ENCODE results near the gene APOBEC2. TPM values are rescaled to one million over a fixed set of nuclear protein-coding genes. Genes with fewer than 3 reads are reported as not detected.

The APOBEC2 gene
- total and polyA plus RNA-seq, 2 of the 13 experiments (the other 11 are each of a cell fraction or from before 2014, with no cell fraction given) = 0.09 TPM; not detected in 1

DNA sequence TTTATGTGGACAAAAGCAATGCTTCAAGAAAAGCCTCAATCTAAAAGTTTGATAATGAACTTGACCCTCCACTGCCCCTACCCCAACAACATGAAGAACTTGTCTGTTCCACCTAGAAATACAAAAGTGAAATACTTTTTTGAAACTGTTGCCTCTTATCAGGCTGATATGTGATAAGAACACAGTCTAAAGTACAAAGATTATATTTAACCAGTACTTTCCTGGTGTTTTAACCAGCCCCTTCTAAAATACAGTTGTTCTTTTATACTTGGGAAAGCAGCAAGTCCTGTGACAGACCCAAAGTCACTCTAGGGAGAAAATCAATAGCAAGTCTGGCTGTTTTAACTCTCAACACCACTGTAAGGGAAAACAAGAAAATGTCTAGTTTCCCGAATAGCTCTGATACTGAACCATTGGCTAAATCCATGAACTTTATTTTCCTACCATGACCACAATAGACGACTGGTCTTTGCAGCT is 12.6 kb downstream of the APOBEC2 start (continued):
- TF ChIP-seq, protein P1, sequence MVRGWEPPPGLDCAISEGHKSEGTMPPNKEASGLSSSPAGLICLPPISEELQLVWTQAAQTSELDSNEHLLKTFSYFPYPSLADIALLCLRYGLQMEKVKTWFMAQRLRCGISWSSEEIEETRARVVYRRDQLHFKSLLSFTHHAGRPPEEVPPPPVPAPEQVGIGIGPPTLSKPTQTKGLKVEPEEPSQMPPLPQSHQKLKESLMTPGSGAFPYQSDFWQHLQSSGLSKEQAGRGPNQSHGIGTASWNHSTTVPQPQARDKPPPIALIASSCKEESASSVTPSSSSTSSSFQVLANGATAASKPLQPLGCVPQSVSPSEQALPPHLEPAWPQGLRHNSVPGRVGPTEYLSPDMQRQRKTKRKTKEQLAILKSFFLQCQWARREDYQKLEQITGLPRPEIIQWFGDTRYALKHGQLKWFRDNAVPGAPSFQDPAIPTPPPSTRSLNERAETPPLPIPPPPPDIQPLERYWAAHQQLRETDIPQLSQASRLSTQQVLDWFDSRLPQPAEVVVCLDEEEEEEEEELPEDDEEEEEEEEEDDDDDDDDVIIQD (CRISPR knock-in tag; IDR thresholded peaks at IDR 0.05; ENCODE audit: low read depth) = peak; percentile 55; the same call in 1 of the 2 replicates
- TF ChIP-seq, protein P2, sequence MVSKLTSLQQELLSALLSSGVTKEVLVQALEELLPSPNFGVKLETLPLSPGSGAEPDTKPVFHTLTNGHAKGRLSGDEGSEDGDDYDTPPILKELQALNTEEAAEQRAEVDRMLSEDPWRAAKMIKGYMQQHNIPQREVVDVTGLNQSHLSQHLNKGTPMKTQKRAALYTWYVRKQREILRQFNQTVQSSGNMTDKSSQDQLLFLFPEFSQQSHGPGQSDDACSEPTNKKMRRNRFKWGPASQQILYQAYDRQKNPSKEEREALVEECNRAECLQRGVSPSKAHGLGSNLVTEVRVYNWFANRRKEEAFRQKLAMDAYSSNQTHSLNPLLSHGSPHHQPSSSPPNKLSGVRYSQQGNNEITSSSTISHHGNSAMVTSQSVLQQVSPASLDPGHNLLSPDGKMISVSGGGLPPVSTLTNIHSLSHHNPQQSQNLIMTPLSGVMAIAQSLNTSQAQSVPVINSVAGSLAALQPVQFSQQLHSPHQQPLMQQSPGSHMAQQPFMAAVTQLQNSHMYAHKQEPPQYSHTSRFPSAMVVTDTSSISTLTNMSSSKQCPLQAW (CRISPR knock-in tag; IDR thresholded peaks at IDR 0.05) = no peak
- TF ChIP-seq IRF1 (CRISPR knock-in tag; IDR thresholded peaks at IDR 0.05; ENCODE audit: low read depth) (no peak), NKX3-1 (CRISPR knock-in tag; IDR thresholded peaks at IDR 0.05) (peak; percentile 59; the same call in 1 of the 2 replicates), GMEB2 (CRISPR knock-in tag; IDR thresholded peaks at IDR 0.05; ENCODE audit: low read depth) (0 out of 2 replicates have a peak, but pooled peaks have one; percentile 38), ZNF143 (CRISPR knock-in tag; IDR thresholded peaks at IDR 0.05) (no peak), HMGXB3 (CRISPR knock-in tag; IDR thresholded peaks at IDR 0.05; ENCODE audit: borderline replicate concordance) (no peak)
- TF ChIP-seq, protein P3, sequence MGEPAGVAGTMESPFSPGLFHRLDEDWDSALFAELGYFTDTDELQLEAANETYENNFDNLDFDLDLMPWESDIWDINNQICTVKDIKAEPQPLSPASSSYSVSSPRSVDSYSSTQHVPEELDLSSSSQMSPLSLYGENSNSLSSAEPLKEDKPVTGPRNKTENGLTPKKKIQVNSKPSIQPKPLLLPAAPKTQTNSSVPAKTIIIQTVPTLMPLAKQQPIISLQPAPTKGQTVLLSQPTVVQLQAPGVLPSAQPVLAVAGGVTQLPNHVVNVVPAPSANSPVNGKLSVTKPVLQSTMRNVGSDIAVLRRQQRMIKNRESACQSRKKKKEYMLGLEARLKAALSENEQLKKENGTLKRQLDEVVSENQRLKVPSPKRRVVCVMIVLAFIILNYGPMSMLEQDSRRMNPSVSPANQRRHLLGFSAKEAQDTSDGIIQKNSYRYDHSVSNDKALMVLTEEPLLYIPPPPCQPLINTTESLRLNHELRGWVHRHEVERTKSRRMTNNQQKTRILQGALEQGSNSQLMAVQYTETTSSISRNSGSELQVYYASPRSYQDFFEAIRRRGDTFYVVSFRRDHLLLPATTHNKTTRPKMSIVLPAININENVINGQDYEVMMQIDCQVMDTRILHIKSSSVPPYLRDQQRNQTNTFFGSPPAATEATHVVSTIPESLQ (CRISPR knock-in tag; conservative IDR thresholded peaks at IDR 0.05) = 0 out of 2 replicates have a peak, but pooled peaks have one; percentile 39
- TF ChIP-seq, protein P4, sequence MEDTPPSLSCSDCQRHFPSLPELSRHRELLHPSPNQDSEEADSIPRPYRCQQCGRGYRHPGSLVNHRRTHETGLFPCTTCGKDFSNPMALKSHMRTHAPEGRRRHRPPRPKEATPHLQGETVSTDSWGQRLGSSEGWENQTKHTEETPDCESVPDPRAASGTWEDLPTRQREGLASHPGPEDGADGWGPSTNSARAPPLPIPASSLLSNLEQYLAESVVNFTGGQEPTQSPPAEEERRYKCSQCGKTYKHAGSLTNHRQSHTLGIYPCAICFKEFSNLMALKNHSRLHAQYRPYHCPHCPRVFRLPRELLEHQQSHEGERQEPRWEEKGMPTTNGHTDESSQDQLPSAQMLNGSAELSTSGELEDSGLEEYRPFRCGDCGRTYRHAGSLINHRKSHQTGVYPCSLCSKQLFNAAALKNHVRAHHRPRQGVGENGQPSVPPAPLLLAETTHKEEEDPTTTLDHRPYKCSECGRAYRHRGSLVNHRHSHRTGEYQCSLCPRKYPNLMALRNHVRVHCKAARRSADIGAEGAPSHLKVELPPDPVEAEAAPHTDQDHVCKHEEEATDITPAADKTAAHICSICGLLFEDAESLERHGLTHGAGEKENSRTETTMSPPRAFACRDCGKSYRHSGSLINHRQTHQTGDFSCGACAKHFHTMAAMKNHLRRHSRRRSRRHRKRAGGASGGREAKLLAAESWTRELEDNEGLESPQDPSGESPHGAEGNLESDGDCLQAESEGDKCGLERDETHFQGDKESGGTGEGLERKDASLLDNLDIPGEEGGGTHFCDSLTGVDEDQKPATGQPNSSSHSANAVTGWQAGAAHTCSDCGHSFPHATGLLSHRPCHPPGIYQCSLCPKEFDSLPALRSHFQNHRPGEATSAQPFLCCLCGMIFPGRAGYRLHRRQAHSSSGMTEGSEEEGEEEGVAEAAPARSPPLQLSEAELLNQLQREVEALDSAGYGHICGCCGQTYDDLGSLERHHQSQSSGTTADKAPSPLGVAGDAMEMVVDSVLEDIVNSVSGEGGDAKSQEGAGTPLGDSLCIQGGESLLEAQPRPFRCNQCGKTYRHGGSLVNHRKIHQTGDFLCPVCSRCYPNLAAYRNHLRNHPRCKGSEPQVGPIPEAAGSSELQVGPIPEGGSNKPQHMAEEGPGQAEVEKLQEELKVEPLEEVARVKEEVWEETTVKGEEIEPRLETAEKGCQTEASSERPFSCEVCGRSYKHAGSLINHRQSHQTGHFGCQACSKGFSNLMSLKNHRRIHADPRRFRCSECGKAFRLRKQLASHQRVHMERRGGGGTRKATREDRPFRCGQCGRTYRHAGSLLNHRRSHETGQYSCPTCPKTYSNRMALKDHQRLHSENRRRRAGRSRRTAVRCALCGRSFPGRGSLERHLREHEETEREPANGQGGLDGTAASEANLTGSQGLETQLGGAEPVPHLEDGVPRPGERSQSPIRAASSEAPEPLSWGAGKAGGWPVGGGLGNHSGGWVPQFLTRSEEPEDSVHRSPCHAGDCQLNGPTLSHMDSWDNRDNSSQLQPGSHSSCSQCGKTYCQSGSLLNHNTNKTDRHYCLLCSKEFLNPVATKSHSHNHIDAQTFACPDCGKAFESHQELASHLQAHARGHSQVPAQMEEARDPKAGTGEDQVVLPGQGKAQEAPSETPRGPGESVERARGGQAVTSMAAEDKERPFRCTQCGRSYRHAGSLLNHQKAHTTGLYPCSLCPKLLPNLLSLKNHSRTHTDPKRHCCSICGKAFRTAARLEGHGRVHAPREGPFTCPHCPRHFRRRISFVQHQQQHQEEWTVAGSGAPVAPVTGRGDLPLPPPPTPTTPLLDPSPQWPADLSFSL (CRISPR knock-in tag; IDR thresholded peaks at IDR 0.05) = no peak
